HS-5 (cell line): ENCODE data around the gene ACTL7B.
A peak's percentile ranks its signal among the peaks of the same experiment; 100 is the strongest.
"Not testable (repeated sequence)": the region's sequence is repeated elsewhere in the genome, so short reads cannot be mapped to it uniquely, and the experiment has no call there.

Source experiments
- DNase-seq: peaks from one replicate; pipeline ENCODE4 v3.0.0-alpha.2; 2012; ENCODE audit warnings: low read depth

ACTL7B gene

GRCh38 chr9:108842610-108843295 lies 13.0 kb downstream of the ACTL7B start:
- DNase-seq = no peak

DNA sequence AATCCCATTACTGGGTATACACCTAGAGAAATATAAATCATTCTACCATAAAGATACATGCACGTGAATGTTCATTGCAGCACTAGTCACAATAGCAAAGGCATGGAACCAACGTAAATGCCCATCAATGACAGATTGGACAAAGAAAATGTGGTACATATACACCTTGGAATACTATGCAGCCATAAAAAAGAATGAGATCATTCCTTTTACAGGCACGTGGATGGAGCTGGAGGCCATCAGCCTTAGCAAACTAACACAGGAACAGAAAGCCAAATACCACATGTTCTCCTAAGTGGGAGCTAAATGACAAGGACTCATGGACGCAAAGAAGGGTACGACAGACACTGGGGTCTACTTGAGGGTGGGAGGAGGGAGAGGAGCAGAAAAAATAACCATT lies 16.2 kb downstream of the ACTL7B start:
- DNase-seq = not testable (repeated sequence)

- peak; percentile 96 for DNase-seq
Observed at GRCh38 chr9:108838017-108838416, 17.8 kb downstream of the ACTL7B start.

GRCh38 chr9:108837530-108837929 lies 18.3 kb downstream of the ACTL7B start:
- DNase-seq = no peak

- DNase-seq = no peak
Observed at GRCh38 chr9:108836781-108837180, 19.0 kb downstream of the ACTL7B start.

GRCh38 chr9:108836319-108836718 lies 19.5 kb downstream of the ACTL7B start:
- no peak for DNase-seq

- DNase-seq = no peak
Observed at GRCh38 chr9:108835831-108836230, 20.0 kb downstream of the ACTL7B start.

- DNase-seq = no peak
Observed at GRCh38 chr9:108834959-108835665, 20.7 kb downstream of the ACTL7B start.

DNA sequence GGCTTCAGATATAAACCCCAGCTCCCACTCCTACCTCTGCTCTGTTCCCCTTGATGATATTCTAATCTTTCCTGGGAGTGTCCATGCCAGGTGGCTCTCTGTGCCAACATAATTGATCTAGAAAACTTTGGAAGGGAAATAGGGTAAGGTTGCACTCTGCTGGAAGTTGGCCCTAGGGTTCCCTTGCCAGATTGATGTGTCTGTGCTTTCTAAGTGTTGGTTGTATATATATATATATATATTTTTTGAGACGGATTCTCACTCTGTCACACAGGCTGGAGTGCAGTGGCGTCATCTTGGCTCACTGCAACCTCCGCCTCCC lies 23.6 kb downstream of the ACTL7B start:
- DNase-seq = no peak

DNA sequence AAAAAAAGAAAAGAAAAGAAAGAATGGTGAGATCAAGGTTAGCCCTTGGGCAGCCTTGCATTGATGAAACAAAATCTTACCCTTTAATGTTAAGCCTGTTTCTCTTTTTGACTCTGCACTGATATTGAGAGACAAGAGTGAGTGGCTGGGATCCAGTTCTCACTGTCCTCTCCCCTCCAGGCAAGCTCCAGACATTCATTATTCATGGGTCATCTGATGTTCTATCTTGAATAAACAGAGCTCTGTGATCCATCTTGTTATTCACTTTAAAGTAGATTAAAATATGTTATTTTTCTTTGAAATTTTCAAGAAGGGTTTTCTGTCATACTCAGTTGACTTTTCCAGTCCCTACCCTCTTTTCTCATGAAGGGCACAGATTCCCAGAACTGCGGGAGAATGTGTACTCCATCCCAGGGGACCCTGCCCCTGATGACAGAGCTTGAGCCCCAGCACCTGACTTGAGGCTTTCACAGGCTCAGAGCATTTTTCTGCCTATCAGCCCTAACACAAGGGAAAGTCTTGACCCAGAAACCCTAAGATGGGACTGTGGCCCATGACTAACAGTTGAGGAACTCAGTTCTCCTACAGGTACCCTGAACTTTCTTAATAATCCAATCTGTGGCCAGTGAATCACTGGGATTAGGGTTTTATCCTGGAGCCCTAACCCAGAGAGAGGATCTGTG lies 24.1 kb downstream of the ACTL7B start:
- peak; percentile 38 for DNase-seq

GRCh38 chr9:108830272-108830671 lies 25.5 kb downstream of the ACTL7B start:
- no peak for DNase-seq

- DNase-seq = no peak
Observed at GRCh38 chr9:108823829-108824228, 32.0 kb downstream of the ACTL7B start.

- DNase-seq = no peak
Observed at GRCh38 chr9:108816037-108816436, 39.7 kb downstream of the ACTL7B start.

- DNase-seq = no peak
Observed at GRCh38 chr9:108815156-108815555, 40.6 kb downstream of the ACTL7B start.

DNA sequence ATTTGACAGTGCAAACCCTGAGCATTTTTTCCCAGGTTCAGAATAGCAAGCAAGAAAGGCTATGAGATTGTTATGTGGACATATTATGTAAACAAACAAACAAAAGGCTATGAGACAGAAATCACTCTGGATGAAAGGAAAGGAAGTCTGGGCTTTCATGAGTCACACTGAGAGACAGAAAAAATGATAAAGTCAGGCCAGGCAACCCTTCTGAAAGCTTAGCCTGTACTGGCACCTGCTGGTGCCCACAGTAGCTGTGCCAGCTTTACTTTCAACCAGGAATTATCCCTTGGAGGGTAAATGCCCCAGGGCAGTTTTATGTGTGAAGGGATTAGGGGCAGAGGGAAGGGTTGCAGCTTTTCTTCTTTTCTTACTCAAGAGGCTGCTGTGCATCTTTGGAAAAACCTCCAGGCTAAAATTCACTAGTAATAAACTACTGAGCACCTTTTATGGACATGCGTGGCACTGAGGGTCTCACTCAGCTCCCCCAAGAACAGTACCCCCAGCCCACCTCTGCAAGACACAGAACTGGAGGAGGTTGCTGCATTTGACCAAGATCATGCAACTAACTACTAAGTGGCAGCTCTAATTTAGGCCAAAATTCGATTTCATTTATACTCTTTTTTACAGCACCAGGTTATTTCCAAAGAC lies 41.7 kb downstream of the ACTL7B start:
- DNase-seq = peak; percentile 48

- DNase-seq = no peak
Observed at GRCh38 chr9:108812396-108813025, 43.3 kb downstream of the ACTL7B start.

GRCh38 chr9:108811944-108812343 lies 43.8 kb downstream of the ACTL7B start:
- no peak for DNase-seq

- no peak for DNase-seq
Observed at GRCh38 chr9:108809269-108809668, 46.5 kb downstream of the ACTL7B start.
